HepG2 (cell line): ENCODE data around the gene B3GNT7. TPM values are rescaled to one million over a fixed set of nuclear protein-coding genes. Genes with fewer than 3 reads are reported as not detected.

Experiments
- ARID2 ChIP-seq: sonication (generic); formaldehyde crosslinking; IDR thresholded peaks from 2 replicates; pipeline ENCODE4 v1.8.1; 2022; ENCODE audit warnings: mild to moderate bottlenecking, missing genetic modification reagents, borderline replicate concordance
- ATM ChIP-seq: fragments of 450-650 bp; IDR thresholded peaks from 2 replicates; pipeline ENCODE4 v1.7.1; 2017; ENCODE audit warnings: mild to moderate bottlenecking, borderline replicate concordance
- ELF1 ChIP-seq: sonication (generic); formaldehyde crosslinking; IDR thresholded peaks from 2 replicates; pipeline ENCODE4 v1.4.0; 2020; ENCODE audit warnings: missing genetic modification reagents
- FOXA1 ChIP-seq, 2 experiments: fragments of 450-650 bp in 1 of 2; sonication (generic) in 1 of 2; formaldehyde crosslinking in 1 of 2; IDR thresholded peaks; 2 replicates each; pipeline versions ENCODE4 v1.4.0 to v1.6.1; 2016 to 2020; ENCODE audit warnings: missing genetic modification reagents in 1 of 2
- FOXP1 ChIP-seq, 2 experiments: fragments of 450-650 bp in 1 of 2; IDR thresholded peaks; 2 replicates each; pipeline ENCODE4 v1.6.1; 2017 to 2018; ENCODE audit warnings: antibody characterized with exemption in 1 of 2
- HNRNPLL ChIP-seq: fragments of 200-400 bp; formaldehyde crosslinking; IDR thresholded peaks from 2 replicates; pipeline ENCODE4 v1.6.1; 2017; ENCODE audit warnings: mild to moderate bottlenecking, low read depth, low read length; ENCODE audit not compliant: poor library complexity, severe bottlenecking
- IKZF1 ChIP-seq: fragments of 450-650 bp; IDR thresholded peaks from 2 replicates; pipeline ENCODE4 v1.7.1; 2016
- KDM1A ChIP-seq: IDR thresholded peaks from 2 replicates; pipeline ENCODE4 v1.6.1; 2016; ENCODE audit warnings: missing compliant biosample characterization
- LCORL ChIP-seq, 2 experiments: fragments of 450-650 bp in 1 of 2; sonication (generic) in 1 of 2; formaldehyde crosslinking in 1 of 2; IDR thresholded peaks; 2 replicates each; pipeline versions ENCODE4 v1.5.0 to v1.6.1; 2017 to 2020; ENCODE audit warnings: antibody characterized with exemption in 1 of 2, missing genetic modification reagents in 1 of 2
- NCOA2 ChIP-seq: sonication (generic); formaldehyde crosslinking; IDR thresholded peaks from 2 replicates; pipeline ENCODE4 v1.8.0; 2022; ENCODE audit warnings: inconsistent platforms
- NR1H2 ChIP-seq: sonication (generic); formaldehyde crosslinking; IDR thresholded peaks from 2 replicates; pipeline ENCODE4 v1.8.1; 2022; ENCODE audit warnings: low read depth, missing genetic modification reagents, borderline replicate concordance
- PCBP2 ChIP-seq: fragments of 200-400 bp; formaldehyde crosslinking; optimal IDR thresholded peaks from 2 replicates; pipeline ENCODE3; 2018; ENCODE audit warnings: low read length, low read depth; ENCODE audit not compliant: poor library complexity, severe bottlenecking
- REST ChIP-seq, 2 experiments: IDR thresholded peaks; 2 replicates each; pipeline ENCODE4 v1.6.1; 2011 to 2012; ENCODE audit warnings: low read length in 2 of 2, borderline replicate concordance in 1 of 2, low read depth in 1 of 2, mild to moderate bottlenecking in 1 of 2, moderate library complexity in 1 of 2
- ZBTB7B ChIP-seq: sonication (generic); formaldehyde crosslinking; IDR thresholded peaks from 2 replicates; pipeline ENCODE4 v1.4.0; 2020; ENCODE audit warnings: missing genetic modification reagents
- ZFP36L1 ChIP-seq: sonication (generic); formaldehyde crosslinking; IDR thresholded peaks from 2 replicates; pipeline ENCODE4 v1.8.0; 2022; ENCODE audit warnings: mild to moderate bottlenecking, missing genetic modification reagents, moderate library complexity
- ZNF18 ChIP-seq: sonication (generic); formaldehyde crosslinking; IDR thresholded peaks from 2 replicates; pipeline ENCODE4 v1.8.0; 2022; ENCODE audit warnings: mild to moderate bottlenecking, missing genetic modification reagents; ENCODE audit not compliant: insufficient replicate concordance
- ZNF468 ChIP-seq: sonication (generic); formaldehyde crosslinking; IDR thresholded peaks from 2 replicates; pipeline ENCODE4 v1.8.0; 2022; ENCODE audit warnings: mild to moderate bottlenecking, moderate library complexity, missing genetic modification reagents
- ZNF547 ChIP-seq: sonication (generic); formaldehyde crosslinking; IDR thresholded peaks from 2 replicates; pipeline ENCODE4 v1.5.1; 2020; ENCODE audit warnings: mild to moderate bottlenecking, missing genetic modification reagents
- ZNF570 ChIP-seq: sonication (generic); formaldehyde crosslinking; IDR thresholded peaks from 2 replicates; pipeline ENCODE4 v1.4.0; 2020; ENCODE audit warnings: mild to moderate bottlenecking, missing genetic modification reagents, borderline replicate concordance
- ZNF572 ChIP-seq: sonication (generic); formaldehyde crosslinking; IDR thresholded peaks from 2 replicates; pipeline ENCODE4 v1.5.1; 2020; ENCODE audit warnings: mild to moderate bottlenecking, missing genetic modification reagents
- ZNF589 ChIP-seq: sonication (generic); formaldehyde crosslinking; conservative IDR thresholded peaks from 2 replicates; pipeline ENCODE4 v1.8.0; 2022; ENCODE audit warnings: mild to moderate bottlenecking, moderate library complexity, missing genetic modification reagents
- ZNF720 ChIP-seq: sonication (generic); formaldehyde crosslinking; IDR thresholded peaks from 2 replicates; pipeline ENCODE4 v1.4.0; 2020; ENCODE audit warnings: missing genetic modification reagents
- ZSCAN5A ChIP-seq: sonication (generic); formaldehyde crosslinking; IDR thresholded peaks from 2 replicates; pipeline ENCODE4 v1.8.0; 2022; ENCODE audit warnings: mild to moderate bottlenecking, missing genetic modification reagents, borderline replicate concordance
- polyA plus RNA-seq, 8 experiments: library from polyadenylated mRNA; depleted of rRNA in 3 of 8; stranded (reverse) in 7 of 8; unstranded in 1 of 8; fragments of >200 nt; fragmentation: Illumina TruSeq in 4 of 8; extraction: Trizol in 4 of 8; gene quantifications; 2 replicates each; pipeline versions ENCODE4 v1.2.1 to v1.2.3, GENCODE V29; 2011 to 2016; ENCODE audit warnings: low read depth in 4 of 8, missing spikeins in 1 of 8, mixed read lengths in 1 of 8; ENCODE audit not compliant: insufficient read depth in 1 of 8
- total RNA-seq, 5 experiments: library from RNA; depleted of rRNA; stranded (reverse); fragments of >200 nt; fragmentation: Illumina TruSeq; extraction: Trizol; gene quantifications; 2 replicates each; pipeline ENCODE4 v1.2.3, GENCODE V29; 2016; ENCODE audit warnings: low read depth in 1 of 5

Gene B3GNT7
- total and polyA plus RNA-seq, 2 of the 13 experiments (the other 11 are each of a cell fraction or from before 2014, with no cell fraction given), result 0.04 to 0.24 TPM

GRCh38 chr2:231380991-231381847 lies 14.3 kb upstream of the B3GNT7 start (continued):
- TF ChIP-seq FOXP1 (IDR thresholded peaks at IDR 0.05), result 0 out of 2 replicates have a peak, but pooled peaks have one; percentile 33
- no peak for TF ChIP-seq FOXP1 (CRISPR knock-in tag; IDR thresholded peaks at IDR 0.05)
- TF ChIP-seq ZNF468 (CRISPR knock-in tag), result no peak
- TF ChIP-seq ZNF720 (CRISPR knock-in tag), result no peak
- TF ChIP-seq ZSCAN5A (CRISPR knock-in tag), result no peak
- TF ChIP-seq ZNF572 (CRISPR knock-in tag), result no peak
- TF ChIP-seq NR1H2 (CRISPR knock-in tag), result no peak
- no peak for TF ChIP-seq ARID2 (CRISPR knock-in tag)
- 0 out of 2 replicates have a peak, but pooled peaks have one; percentile 6 for TF ChIP-seq LCORL (IDR thresholded peaks at IDR 0.05)
- TF ChIP-seq LCORL (CRISPR knock-in tag; IDR thresholded peaks at IDR 0.05), result no peak
- TF ChIP-seq KDM1A (CRISPR knock-in tag), result no peak
- TF ChIP-seq ZFP36L1, result no peak
- TF ChIP-seq REST (IDR thresholded peaks at IDR 0.05; ENCODE audit: borderline replicate concordance in 1 of 2, low read depth in 1 of 2, low read length in 2 of 2), result no peak
- no peak for TF ChIP-seq NCOA2 (CRISPR knock-in tag)
- TF ChIP-seq ZNF570 (CRISPR knock-in tag), result no peak
- no peak for TF ChIP-seq ZNF547 (CRISPR knock-in tag)
- no peak for TF ChIP-seq HNRNPLL
- no peak for TF ChIP-seq ZNF589
- peak; percentile 41; the same call in 1 of the 2 replicates for TF ChIP-seq FOXA1 (IDR thresholded peaks at IDR 0.05)
- no peak for TF ChIP-seq FOXA1 (CRISPR knock-in tag; IDR thresholded peaks at IDR 0.05)
- peak; percentile 37; the same call in 1 of the 2 replicates for TF ChIP-seq ATM
- no peak for TF ChIP-seq ZBTB7B (CRISPR knock-in tag)
- TF ChIP-seq ELF1 (CRISPR knock-in tag), result no peak
- TF ChIP-seq ZNF18, result no peak
- TF ChIP-seq PCBP2, result no peak
- TF ChIP-seq IKZF1, result 0 out of 2 replicates have a peak, but pooled peaks have one; percentile 80
